ENCODE data around the gene HLCS.

The HLCS gene

GRCh38 chr21:36783612-36784374, 182.7 kb downstream of the HLCS start:
- DNase-seq, result no peak

DNA sequence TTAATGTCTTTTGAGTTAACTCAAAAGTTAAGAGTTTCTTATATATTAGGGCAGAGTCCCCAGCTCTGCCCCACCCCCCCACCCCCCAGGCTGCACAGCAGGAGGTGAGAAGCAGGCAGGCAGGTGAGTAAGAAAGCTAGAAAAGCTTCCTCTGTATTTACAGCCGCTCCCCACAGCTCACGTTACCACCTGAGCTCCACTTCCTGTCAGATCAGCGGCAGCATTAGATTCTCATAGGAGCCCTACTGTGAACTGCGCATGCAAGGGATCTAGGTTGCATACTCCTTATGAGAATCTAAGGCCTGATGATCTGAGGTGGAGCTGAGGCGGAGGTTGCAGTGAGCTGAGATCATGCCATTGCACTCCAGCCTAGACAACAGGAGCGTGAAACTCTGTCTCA, 185.6 kb downstream of the HLCS start:
- no peak for DNase-seq

- DNase-seq, result peak in 8 of 51 donors; percentile 6 to 37 (median 16)
Measured at GRCh38 chr21:36776981-36777617, 189.4 kb downstream of the HLCS start.

- no peak for DNase-seq
Measured at GRCh38 chr21:36773995-36774394, 192.5 kb downstream of the HLCS start.

GRCh38 chr21:36773117-36773516, 193.4 kb downstream of the HLCS start:
- DNase-seq, result peak in 26 of 51 donors; percentile 8 to 65 (median 29)

- peak in 14 of 51 donors; percentile 9 to 67 (median 28) for DNase-seq
Measured at GRCh38 chr21:36769051-36769839, 197.2 kb downstream of the HLCS start.

GRCh38 chr21:36768496-36768895, 198.0 kb downstream of the HLCS start:
- DNase-seq, result peak in 13 of 51 donors; percentile 6 to 65 (median 30)

- DNase-seq, result no peak
Measured at GRCh38 chr21:36767096-36767495, 199.4 kb downstream of the HLCS start.

GRCh38 chr21:36766511-36766910, 200.0 kb downstream of the HLCS start:
- DNase-seq, result peak in 2 of 51 donors; percentile 5 to 15

DNA sequence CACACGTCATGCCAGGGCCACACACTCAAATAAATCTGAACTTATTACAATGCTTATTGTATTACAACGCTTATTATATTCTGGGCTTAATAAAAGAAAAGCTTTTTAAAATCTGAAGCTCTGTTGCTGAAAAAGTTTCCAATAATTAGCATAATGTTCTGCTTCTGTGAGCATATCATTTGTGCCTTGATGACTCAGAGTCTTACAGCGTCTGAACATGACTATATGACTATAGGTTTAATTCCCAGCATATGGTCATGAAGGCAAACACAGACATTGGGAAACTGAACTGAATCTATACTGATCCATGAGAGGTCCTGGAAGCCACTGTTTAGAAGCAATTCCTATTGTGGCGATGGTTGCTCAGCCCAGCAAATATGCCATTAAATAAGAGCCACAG, 201.2 kb downstream of the HLCS start:
- no peak for DNase-seq

GRCh38 chr21:36763305-36763704, 203.2 kb downstream of the HLCS start:
- DNase-seq, result no peak

- DNase-seq, result no peak
Measured at GRCh38 chr21:36762642-36763041, 203.8 kb downstream of the HLCS start.

DNA sequence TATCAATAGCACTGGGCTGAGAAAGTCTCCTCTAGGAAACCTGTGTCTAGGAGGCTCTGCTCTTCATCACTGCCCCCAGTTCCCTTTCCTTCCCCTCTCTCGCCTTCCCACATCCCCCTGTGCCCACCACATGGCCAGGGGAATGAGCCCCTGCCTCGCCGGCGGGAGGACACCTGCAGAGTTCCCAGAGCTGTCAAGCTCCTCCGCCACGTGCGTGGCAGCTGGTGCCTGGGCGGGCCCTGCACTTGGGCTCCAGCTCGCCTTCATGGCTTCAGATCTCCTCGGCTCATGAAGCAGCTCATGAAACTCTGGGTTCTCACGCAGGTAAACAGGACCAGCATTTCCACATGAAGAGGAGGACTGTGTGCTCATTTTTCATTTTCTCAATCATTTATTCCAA, 204.8 kb downstream of the HLCS start:
- no peak for DNase-seq

- DNase-seq, result no peak
Measured at GRCh38 chr21:36759348-36760083, 207.0 kb downstream of the HLCS start.

DNA sequence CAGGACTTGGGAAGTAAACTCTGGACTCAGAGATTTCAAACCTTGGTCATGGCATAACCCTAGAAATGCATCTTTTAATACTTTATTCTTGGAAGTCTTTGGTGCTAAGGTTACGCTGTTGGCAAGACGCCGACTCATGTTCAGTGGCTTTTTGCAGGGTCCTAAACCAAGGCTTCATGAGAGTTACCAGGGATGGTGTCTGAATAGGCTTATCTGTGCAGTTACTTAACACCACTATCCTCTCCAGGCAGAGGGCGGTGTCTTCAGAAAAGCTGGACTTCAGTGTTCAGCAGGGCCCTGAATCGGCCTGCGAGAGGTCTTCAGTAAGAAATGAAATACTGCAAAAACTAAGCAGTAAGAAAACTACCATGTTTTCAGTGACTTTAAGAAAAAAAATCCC, 209.3 kb downstream of the HLCS start:
- DNase-seq, result peak in 8 of 51 donors; percentile 9 to 41 (median 18)

- peak in 5 of 51 donors; percentile 13 to 52 (median 27) for DNase-seq
Measured at GRCh38 chr21:36756527-36756926, 209.9 kb downstream of the HLCS start.

DNA sequence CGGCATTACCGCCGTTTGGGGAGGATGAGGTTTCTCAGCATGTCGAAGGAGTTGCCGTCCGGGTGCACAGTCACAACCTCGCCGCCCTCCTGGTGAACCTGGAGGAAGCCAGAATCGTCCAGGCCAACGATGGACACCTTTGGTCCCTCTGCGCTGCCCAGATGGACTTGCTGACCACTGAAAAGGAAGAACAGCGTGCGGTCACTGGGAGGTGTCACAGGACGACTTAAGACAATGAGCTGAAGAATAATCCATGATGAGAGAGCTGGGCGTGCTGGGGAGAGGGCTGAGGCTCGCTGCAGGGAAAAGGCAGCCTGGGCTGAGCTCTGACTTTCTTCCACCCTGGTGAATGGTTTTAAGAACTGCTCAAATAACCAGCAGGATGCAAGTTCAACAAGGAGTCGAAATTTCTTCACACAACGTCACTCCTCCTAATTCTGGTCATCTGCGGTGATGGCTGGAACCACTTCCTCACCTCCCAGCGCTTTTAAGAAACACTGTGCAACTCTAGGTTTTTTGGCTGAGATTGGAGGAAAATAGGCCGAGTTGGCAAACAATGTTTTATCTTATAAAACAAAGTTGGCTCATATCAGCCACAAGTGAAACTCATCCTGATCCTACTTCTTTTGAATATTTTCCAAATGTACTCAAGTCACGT, 212.1 kb downstream of the HLCS start:
- no peak for DNase-seq

DNA sequence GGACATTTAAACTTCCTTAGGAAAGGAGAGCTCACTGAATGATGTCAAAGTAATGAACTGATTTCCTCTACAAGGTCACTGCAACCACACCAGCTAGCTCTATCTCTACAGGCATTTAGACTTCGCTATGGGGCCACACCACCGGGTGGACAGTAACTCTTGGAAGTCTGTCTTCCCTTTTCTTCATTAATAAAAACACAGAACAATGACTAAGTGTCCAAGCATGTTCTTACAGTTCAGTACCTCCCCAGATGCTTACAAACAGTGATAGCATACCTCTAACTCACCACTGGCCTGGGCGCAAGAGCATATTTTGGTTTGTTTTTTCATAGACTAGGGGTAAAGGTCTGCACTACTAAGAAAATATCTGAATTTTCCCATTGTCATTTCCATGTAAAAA, 212.9 kb downstream of the HLCS start:
- DNase-seq, result no peak

- no peak for DNase-seq
Measured at GRCh38 chr21:36751383-36751782, 215.1 kb downstream of the HLCS start.

- DNase-seq, result no peak
Measured at GRCh38 chr21:36750576-36750959, 215.9 kb downstream of the HLCS start.

Data from hypothalamus (tissue), 51 donors.